GM19455 (cell line): ENCODE results near the gene BCL2.

Source experiments
- ATAC-seq: cut with Tn5 transposase; IDR thresholded peaks from one replicate; pipeline ENCODE4 v1.9.1; 2021; ENCODE audit not compliant: unreplicated experiment

The BCL2 gene

GRCh38 chr18:63186520-63187222 is 132.9 kb downstream of the BCL2 start:
- no peak for ATAC-seq

DNA sequence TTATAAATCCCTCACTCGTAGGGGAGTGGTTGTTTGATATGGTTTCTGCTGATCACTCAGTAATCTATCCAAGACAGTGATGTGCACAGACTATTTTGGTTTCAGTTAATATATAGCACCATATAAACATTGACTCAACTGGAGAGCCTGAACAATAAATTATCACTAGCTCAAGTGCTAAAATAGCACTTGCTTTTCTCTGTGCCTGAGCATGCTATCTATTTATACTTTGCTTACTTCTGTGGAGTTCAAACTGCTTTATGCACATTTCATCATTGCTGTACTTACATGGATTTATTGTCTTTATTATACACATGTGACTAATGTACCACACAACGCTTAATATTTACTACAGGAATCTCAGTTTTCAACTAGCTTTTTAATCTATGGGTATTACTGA is 133.6 kb downstream of the BCL2 start:
- ATAC-seq = no peak

GRCh38 chr18:63183952-63184770 is 135.4 kb downstream of the BCL2 start:
- no peak for ATAC-seq

DNA sequence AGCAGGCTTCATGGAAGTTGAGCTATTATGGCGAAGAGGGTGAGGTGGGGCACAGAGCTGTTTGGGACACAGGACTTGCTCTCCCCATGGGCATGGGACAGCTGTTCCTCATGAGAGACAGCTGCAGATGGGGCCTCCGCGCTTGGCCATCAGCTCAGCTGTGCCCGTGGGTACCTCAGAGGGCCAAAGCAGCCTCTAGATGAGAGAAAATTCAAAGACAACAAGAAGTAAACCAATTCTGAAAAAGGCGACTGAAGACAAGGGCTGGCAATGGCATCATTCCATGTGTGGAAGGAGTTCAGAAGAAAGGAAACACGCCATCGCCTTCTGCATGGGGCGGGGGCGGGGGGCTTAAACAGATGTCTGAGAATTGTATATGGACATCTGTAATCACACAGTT is 136.2 kb downstream of the BCL2 start:
- ATAC-seq = no peak

- ATAC-seq = no peak
Observed at GRCh38 chr18:63182861-63183260, 136.7 kb downstream of the BCL2 start.

DNA sequence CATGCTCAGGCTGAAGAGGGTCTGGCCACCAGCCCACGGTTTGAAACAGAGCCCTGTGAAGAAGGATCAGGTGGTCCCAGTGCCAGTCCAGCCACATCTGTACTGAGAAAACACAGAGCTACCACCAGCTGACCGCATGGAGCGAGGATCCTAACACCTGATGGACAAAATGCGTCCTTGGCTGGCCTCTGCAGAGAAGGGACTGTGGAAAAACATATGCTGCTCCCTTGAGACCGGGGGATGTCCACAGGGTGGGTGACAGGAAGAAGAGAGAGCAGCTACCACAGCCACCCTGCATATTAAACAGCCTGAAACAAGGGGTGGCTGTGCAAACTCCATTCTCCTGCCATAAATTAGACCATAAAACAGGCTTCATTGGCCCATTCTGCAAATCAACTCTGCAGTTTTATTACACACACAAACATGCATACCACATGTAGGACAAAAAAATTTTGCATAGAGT is 137.2 kb downstream of the BCL2 start:
- ATAC-seq = no peak

- ATAC-seq = no peak
Observed at GRCh38 chr18:63181706-63182309, 137.8 kb downstream of the BCL2 start.

DNA sequence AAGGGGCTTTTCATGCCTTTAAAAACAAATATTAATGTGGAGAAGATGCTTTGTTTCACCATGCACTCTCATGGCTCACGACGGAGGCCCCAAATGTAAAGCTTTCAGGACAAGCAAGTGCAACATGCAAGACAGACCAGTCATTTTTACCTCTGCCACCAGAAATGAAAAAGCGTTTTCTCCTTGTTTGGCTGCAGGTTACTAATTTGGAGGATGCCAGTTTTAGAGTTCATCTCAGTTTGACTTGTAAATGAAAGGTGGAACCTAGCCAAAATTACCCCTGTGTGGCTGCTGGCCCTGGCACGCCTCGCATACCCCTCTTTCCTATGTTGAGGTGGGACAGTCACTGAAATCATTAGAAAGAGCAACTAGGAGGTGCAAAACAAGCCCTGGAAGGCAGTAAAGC is 138.6 kb downstream of the BCL2 start:
- peak; percentile 66 for ATAC-seq

- no peak for ATAC-seq
Observed at GRCh38 chr18:63180321-63180720, 139.2 kb downstream of the BCL2 start.

- ATAC-seq = no peak
Observed at GRCh38 chr18:63179422-63179821, 140.1 kb downstream of the BCL2 start.

DNA sequence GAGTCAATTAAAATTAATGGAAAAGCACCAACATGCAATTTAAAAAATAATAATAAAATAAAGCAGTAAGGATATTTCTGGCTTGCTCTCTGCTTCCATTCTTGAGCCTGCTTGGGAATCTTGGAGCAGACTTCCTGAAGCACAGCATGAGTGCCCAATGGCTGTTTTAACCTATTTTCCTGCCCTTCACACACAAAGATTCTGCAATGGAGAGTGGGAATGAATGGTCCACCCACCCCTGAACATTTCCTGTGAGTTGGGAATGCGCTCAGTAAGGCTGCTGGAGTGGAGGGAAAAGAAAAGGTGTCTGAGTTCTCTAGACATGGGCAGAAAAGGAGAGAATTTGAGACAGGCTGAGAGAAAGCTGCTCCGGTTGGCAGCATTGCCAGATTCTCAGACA is 140.6 kb downstream of the BCL2 start:
- ATAC-seq = no peak

DNA sequence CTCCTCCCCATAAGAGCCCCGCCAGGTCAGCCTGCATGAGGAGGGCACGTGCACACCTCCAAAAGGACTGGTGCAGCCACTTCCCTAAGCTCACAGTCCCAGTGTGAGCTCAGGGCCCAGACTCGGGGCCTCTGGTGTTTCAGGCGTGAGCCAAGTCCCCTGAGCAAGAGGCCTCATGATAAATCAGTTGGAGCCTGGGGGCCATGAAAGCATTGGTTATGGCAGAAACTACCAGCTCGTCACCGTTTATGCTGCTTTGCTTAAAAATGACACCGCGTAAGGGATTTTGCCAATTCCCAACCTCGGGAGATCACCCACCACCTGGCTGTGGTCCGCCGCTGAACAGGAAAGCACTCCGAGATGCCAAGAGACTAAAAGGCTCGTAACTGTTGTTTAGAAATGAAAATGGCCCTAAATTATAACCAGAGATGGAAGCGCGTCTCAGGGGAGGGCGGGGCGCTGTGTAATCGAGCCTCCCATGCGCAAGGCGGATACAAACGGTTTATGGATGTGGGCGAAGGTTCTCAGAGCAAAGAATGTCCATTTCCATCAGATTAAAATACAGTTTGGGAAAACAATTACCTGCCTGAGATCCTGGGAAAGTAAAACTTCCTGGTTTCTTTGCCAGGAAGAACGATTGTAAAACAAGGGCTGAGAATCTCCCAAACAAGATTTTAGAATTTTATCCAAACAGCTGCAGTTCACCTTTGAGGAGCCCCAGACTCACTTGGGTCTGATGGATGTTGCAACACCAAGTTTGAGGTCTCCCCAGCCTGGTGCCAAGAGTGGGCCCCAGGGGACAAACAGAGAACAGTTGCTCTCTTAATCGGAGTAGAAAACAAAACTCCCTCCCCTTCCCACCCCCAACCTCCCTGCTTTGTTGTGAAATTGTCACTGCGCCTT is 141.4 kb downstream of the BCL2 start:
- ATAC-seq = no peak

DNA sequence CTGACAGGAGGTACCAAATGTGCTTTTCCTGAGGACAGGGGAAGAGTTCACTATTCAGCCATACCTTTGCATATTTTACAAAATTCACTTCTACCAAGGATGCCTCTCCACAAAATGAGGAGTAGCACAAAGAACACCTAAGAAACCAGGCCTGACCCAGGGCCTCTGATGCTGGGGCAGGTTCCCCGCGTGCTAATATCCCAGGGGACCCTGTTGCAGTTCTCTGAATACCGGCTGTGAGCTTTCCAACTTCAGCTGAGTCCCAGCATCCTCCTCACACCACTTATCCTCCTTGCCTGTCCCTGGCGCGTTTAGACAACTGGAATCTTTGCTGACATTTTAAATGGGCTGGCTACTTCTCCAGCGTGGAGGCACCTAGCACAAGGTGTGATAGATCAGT is 142.3 kb downstream of the BCL2 start:
- no peak for ATAC-seq

DNA sequence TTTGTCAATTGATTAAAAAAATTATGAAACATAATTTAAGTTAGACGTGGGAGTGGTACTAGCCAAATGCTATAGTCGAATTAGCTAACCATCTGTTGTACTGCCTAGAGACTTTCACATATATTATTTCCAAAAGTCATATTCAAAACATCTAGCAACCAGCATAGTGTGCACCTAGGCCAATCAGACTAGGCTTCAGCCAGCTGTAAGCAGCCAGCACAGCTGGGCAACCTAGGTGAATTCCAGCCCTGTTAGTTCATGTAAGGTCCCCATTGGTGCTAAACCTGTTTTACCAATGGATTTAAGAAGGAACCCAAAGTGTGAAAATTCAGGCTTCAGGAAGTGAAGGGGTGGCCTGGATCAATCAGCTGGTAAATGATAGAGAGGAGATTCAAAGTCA is 144.3 kb downstream of the BCL2 start:
- ATAC-seq = no peak

DNA sequence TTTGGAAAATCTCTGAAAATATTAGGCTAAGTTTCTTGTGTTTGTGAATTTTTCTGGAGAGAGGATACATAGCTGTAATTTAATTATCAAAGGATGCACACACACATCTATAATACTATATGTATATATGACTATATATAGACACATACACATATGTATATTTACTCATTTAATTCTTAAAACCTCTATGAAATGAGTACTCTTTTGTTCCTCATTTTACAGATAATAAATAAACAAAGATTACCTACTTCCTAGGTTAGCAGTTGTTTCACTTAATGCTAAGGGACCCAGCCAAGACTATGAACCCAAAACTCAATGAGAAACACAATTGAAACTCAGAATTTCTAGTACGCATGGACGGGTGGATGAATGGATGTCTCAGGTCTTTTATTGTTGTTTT is 145.6 kb downstream of the BCL2 start:
- ATAC-seq = no peak

- ATAC-seq = no peak
Observed at GRCh38 chr18:63169853-63170252, 149.7 kb downstream of the BCL2 start.

DNA sequence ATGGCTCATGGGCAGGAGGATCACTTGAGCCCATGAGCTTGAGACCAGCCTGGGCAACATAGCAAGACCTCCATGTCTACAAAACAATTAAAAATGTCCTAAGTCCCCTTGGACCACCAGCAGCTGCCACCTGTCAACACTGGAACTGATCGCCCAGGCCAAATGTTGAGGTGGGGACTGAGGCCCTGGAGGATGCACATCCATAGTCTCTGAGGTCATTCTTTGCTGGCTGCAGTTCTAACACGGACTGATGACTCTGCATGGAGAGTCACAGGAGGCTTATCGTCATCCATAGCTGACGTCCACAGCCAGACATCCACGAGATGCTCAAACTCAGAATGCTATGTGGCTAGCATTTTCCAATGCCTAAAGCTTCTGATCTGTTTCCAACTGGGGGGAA is 151.3 kb downstream of the BCL2 start:
- no peak for ATAC-seq

- no peak for ATAC-seq
Observed at GRCh38 chr18:63166142-63166541, 153.4 kb downstream of the BCL2 start.

GRCh38 chr18:63164396-63164795 is 155.2 kb downstream of the BCL2 start:
- ATAC-seq = no peak

GRCh38 chr18:63162271-63163014 is 157.1 kb downstream of the BCL2 start:
- ATAC-seq = peak; percentile 28
